GM12801 (cell line): ENCODE data around the gene ASB6.

Experiments used
- CTCF ChIP-seq: IDR thresholded peaks from one replicate; pipeline ENCODE4 v1.5.1; 2011; ENCODE audit warnings: control low read depth; ENCODE audit not compliant: insufficient read length; ENCODE audit errors: extremely low read depth

Gene ASB6

GRCh38 chr9:129612815-129613519 lies 29.0 kb downstream of the ASB6 start:
- no peak for TF ChIP-seq CTCF

- no peak for TF ChIP-seq CTCF
Observed at GRCh38 chr9:129612123-129612522, 29.8 kb downstream of the ASB6 start.

GRCh38 chr9:129611307-129611800 lies 30.6 kb downstream of the ASB6 start:
- TF ChIP-seq CTCF, result no peak

- no peak for TF ChIP-seq CTCF
Observed at GRCh38 chr9:129610473-129611306, 31.3 kb downstream of the ASB6 start.

GRCh38 chr9:129610213-129610472 lies 31.8 kb downstream of the ASB6 start:
- no peak for TF ChIP-seq CTCF

- no peak for TF ChIP-seq CTCF
Observed at GRCh38 chr9:129609486-129610212, 32.3 kb downstream of the ASB6 start.

GRCh38 chr9:129608561-129609481 lies 33.1 kb downstream of the ASB6 start:
- TF ChIP-seq CTCF, result no peak
